NCI-H2171 treated with DMSO at 0.1 percent for 48 hours (cell line): Measurements from ENCODE around the gene CIAO1.
"Not testable (repeated sequence)": the region's sequence is repeated elsewhere in the genome, so short reads cannot be mapped to it uniquely, and the experiment has no call there.

Source experiments
- DNase-seq: peaks from one replicate; lab custom pipeline; 2025; lab: John Stamatoyannopoulos, UW

Gene CIAO1

GRCh38 chr2:96265840-96266679 is at the start of gene CIAO1, which contains the start of gene TMEM127:
Gene CIAO1, plus strand, starts transcription at chr2:96266225. Its CDS starts 126 bp downstream, at chr2:96266351.
Gene TMEM127, minus strand, starts transcription at chr2:96265997. Its CDS starts 616 bp downstream, at chr2:96265381.
- DNase-seq, result peak; percentile 98

- no peak for DNase-seq
Measured at GRCh38 chr2:96218508-96219131, 47.4 kb upstream of the CIAO1 start.

GRCh38 chr2:96219959-96220358 is 46.1 kb upstream of the CIAO1 start:
- DNase-seq, result not testable (repeated sequence)

- not testable (repeated sequence) for DNase-seq
Measured at GRCh38 chr2:96221106-96221505, 44.9 kb upstream of the CIAO1 start.

DNA sequence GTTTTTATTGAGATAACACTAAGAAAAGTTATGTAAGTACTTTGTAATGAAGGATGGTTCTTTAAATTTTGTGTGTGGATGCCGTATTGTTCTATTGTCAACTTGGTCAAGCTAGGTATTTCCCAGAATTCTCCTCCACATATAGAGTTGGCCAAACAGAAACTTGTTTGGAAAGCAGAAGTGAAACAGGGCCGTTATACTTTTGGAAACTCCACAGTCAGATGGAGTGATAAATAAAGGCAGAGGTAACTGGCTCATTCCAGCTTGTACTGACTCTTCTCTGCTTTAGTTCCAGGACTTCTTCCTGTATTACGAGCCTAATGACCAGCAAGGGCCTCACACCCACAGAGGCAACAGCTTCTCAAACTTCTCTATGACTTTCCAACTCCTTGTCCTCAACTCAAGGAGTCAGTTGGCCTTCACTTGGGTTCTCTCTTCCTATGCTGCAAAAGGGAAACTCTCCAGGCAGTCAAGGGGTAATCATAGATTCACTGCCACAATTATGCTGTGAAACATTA is 41.0 kb upstream of the CIAO1 start:
- no peak for DNase-seq

DNA sequence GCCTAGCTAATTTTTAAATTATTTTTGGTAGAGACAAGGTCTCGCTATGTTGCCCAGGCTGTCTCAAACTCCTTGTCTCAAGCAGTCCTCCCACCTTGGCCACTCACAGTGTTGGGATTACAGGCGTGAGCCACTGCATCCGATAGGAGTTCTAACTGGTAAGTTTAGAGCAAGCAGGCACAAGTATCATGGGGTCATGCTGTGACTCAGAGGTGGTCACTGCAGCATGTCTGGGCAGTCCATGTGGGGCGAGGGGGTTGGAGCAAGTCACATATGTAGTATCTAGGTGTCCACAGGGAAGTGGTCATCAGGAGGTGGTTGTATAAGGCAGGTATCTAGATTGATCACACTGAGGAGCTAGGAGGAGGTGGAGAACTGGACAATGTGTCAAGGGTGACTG is 34.7 kb upstream of the CIAO1 start:
- no peak for DNase-seq

DNA sequence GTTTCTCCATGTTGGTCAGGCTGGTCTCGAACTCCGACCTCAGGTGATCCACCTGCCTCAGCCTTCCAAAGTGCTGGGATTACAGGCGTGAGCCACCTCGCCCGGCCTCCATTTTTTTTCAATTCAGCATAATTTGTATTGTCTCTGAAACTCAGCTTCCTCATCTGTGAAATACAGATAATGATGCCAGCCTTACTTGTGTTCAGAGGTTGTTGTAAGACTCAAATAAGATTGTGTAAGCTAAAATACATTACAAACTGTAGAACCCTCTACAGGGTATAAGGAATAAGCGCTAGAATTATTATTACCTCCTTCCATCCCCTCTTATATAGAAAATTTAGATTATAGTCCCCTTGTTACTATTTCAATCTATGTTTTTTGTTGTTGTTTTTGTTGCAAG is 32.6 kb upstream of the CIAO1 start:
- no peak for DNase-seq

DNA sequence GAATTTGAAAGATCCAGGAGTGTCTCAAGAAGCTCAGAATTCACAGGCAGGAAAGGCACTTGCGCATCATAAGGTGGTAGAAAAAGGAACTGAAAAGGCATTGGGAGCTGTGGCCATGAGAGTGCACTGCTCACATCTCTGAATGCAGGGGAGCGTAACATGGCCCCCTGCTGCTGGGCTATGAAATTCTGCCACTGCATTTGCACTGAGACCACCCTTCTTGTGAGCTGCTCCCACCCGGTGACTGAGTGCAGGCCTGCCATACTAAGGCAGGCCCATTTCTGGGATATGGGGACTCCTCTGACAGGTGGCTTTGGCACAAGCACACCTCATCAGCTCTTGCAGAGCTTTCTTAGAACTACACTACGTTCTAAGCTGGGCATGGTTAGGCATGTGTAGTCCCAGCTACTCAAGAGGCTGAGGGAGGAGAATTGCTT is 32.1 kb upstream of the CIAO1 start:
- no peak for DNase-seq

GRCh38 chr2:96236882-96237281 is 29.1 kb upstream of the CIAO1 start:
- peak; percentile 13 for DNase-seq

DNA sequence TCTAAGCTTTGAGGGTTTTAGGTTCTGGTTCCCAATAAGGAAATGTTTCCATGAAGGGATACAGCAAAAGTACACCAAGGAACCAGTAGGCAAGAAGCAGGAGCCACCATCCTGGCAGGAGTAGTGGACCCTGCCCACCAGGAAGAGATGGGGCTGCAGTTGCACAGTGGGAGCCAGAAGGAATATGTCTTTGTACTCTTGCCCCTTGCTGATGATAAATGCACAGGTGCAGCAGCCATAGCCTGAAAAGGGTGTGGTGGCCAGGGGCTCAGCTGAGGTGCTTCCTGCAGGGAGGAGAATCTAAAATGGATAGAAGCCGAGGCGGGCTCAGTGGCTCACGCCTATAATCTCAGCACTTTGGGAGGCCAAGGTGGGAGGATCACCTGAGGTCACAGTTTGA is 27.8 kb upstream of the CIAO1 start:
- DNase-seq, result no peak

DNA sequence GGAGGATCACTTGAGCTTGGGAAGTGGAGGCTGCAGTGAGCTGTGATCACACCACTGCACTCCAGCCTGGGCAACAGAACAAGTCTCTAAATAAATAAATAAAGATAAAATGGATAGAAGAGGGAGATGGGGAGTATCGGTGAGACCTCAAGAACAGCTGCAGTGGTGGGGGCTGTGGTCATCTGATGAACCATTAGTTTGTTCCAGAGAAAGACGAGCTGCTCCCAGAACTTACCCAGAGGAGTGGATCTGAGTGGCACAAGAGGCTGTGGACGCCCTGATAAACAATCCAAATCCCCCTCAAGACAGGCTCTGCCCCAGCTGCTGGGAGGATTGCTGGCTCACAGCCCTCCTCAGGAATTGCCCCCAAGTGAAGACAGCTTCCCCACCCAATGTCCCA is 26.9 kb upstream of the CIAO1 start:
- DNase-seq, result no peak

- DNase-seq, result peak; percentile 16
Measured at GRCh38 chr2:96239745-96240264, 26.2 kb upstream of the CIAO1 start.

DNA sequence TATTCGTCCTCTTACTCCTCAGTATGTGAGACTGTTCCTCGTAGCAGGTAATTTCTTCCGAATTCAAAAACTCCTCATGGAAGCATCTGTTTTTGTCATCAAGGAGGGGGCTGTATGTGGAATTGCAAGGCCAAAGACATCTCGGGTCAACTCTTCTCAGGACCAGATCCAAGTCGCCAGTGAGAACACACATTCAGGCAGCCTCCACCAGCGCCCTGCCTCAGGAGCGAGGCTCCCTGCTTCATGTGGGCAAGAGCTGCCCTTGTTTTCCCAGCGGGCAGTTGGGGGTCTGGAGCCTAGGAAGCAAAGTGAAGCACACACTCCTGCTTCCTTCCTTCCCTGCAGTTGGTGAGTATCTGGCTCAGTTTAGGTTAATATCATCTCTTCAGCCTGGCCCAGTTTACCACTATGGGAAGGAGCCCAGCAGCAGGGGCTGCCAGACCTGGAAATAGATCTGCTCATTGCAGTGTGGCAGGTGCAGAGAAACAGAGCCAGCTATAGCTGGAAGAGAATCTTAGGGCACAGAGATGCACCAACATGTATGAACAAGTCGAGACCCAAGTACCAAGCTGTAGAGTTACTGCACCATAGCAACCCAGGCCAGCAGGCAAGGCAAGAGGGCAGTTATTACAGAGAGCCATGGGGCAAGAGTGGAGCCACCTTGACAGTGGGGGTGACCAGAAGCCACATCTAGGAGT is 25.5 kb upstream of the CIAO1 start:
- peak; percentile 84 for DNase-seq

GRCh38 chr2:96241227-96241626 is 24.8 kb upstream of the CIAO1 start:
- no peak for DNase-seq

DNA sequence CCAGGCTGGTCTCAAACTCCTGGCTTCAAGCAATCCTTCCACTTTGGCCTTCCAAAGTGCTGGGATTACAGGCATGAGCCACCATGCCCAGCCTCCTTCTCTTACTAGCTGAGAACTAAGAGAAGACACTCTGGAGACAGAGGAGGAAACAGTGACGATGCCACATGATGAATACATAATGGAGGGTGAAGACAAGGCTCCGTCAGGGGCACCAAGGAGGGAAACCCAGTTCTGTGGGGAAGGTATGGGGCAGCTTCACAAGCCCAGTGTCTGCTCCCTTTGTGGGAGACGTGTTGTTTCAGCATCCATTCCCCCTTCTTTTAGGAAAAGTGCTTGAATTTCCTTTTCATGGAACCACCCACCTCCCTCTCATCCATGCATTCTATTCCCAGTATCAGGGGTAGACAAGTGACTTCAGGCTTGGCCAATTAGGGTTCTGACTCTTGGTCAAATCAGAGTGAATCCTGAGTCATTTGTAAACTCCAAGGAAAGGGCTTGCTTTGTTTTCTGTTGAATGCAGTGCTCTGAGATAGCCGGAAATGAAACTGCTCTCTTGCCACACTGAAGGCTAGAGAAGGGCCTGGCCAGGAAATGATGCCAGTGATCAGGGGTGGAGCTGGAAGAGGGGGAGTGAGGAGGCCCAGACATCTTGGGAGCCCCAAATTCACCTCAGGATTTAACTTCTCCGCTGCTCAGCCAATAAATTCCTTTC is 24.0 kb upstream of the CIAO1 start:
- DNase-seq, result no peak

GRCh38 chr2:96243843-96244242 is 22.2 kb upstream of the CIAO1 start:
- DNase-seq, result no peak

DNA sequence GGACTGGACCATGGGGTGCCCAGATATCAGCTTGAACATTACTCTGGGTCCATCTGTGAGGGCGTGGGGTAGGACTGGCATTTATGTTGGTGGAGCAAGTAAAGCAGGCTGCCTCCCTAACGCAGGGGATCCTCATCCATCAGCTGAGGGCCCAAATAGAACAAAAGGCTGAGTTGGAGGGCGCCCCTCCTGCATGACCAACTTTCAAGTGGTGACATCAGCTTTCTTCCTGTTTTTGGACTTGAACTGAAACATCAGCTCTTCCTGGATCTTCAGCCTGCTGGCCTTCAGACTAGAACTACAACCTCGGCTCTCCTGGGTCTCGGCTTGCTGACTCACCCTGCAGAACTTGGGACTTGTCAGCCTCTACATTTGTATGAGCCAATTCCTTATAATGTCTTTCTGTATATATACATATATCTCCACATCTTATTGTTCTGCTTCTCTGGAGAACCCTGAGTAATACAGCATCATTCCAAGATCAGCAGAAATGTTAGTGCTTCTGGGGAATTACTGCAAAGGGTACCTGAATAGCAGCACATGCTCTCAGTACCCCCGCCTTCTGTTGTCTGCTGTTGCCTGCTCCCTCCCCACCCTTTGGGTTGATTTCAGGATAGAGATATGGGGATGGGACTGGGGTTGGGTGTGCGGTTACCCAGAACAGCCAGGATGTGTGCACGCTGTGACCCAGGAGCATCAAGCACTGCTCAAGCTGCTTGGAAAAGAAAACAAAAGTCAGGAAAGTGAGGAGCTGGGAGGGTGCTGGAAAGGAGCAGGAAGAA is 20.2 kb upstream of the CIAO1 start:
- DNase-seq, result peak; percentile 12

DNA sequence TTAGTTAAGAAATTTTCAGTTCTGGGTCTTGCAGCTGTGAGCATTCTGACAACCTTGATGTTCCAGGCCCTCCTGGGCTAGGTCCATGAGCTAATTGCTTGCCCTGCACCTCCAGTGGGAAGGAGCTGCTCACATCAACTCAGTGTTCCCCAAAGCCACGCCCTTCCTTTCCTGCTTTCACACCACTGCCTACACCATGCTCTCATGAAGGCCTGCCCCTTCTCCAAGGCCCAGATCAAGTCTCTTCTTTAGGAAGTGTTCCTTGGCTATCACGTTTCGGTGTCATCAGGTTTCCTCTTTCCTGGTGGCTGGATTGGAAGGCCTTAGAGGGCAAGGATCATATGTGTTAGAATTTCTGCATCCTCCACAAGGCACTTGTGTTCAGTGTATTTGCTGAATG is 19.0 kb upstream of the CIAO1 start:
- DNase-seq, result peak; percentile 9

DNA sequence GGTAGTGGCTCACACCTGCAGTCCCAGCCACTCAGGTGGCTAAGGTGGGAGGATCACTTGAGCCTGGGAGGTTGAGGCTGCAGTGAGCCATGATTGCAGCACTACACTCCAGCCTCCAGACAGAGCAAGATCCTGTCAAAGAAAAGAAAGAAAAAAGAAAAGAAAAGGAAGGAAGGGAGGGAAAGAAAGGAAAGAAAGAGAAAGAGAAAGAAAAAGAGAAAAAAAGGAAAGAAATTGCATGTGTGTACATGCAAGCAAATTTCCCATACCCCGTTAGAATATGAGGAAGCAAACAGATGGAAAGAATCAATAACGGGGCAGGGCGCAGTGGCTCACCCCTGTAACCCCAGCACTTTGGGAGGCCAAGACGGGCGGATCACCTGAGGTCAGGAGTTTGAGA is 18.1 kb upstream of the CIAO1 start:
- no peak for DNase-seq

GRCh38 chr2:96248624-96249023 is 17.4 kb upstream of the CIAO1 start:
- DNase-seq, result no peak

DNA sequence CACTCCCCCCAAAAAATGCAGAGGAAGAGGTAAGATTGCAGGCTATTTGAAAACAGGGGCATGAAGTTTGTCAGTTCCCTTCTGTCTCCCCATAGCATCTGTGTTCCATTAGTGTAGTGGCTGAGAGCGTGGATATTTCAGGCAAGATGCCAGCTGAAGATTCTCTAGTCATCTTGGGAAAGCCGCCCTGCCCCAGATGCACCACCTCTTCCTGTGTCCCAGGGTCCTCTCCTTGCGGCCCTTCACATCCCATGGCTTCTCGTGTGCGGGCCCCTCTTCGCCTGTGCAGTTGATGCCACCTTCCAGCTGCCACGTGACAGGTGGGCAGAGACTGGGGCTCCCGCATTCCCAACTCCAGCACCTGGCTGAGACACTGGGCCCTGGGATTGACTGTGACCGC is 16.4 kb upstream of the CIAO1 start:
- DNase-seq, result peak; percentile 31
